GM12872 (cell line): ENCODE data around the gene NKTR.
A peak's percentile ranks its signal among the peaks of the same experiment; 100 is the strongest.

Source experiments
- CTCF ChIP-seq: IDR thresholded peaks from 3 replicates; pipeline ENCODE4 v1.5.1; 2011; ENCODE audit warnings: low read depth, mild to moderate bottlenecking, low read length, moderate library complexity; ENCODE audit not compliant: insufficient read depth

The NKTR gene

GRCh38 chr3:42600111-42600957 lies at the start of gene NKTR:
Gene NKTR (plus strand): TSS chr3:42600686. CDS start chr3:42601007, 321 bp downstream.
- no peak for TF ChIP-seq CTCF

GRCh38 chr3:42552830-42553229 lies 47.7 kb upstream of the NKTR start:
- no peak for TF ChIP-seq CTCF

DNA sequence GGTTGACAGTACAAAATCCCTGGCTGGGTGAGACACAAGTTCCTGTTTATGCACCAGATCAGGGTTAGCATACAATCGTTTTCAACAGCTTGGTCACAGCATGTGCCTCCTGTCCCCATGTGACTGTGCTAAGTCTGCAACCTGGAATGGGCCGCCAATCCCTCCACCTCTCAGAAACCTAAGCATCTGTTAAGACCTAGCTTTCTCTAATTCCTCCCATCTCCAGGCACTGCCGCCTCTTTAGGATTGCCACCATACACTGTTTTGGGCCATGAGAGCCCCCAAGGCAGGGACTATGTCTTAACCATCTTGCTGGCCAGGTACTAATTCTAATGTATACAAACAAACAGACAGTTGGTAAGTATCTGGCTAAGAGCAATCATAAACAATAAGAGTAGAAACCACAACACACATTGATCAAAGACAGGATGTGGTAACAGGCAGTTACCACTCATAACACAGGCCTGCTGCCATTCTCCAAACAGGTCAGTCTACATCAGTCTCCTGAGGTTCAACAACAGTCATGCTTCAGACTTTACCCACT lies 44.3 kb upstream of the NKTR start:
- TF ChIP-seq CTCF, result no peak

- TF ChIP-seq CTCF, result 0 out of 3 replicates have a peak, but pooled peaks have one; percentile 29
These were observed 42.6 kb upstream of the NKTR start for GRCh38 chr3:42557854-42558253.

- TF ChIP-seq CTCF, result no peak
These were observed 38.2 kb upstream of the NKTR start for GRCh38 chr3:42562047-42562907.

- TF ChIP-seq CTCF, result no peak
These were observed 30.8 kb upstream of the NKTR start for GRCh38 chr3:42569593-42570142.

- TF ChIP-seq CTCF, result peak; percentile 69
These were observed 28.2 kb upstream of the NKTR start for GRCh38 chr3:42572278-42572677.
